Uterus (tissue), 4 donors: ENCODE results near the gene SGPP2. TPM values are rescaled to one million over a fixed set of nuclear protein-coding genes. Genes with fewer than 3 reads are reported as not detected.

Source experiments
- DNase-seq, 2 donors: peaks; one replicate each; pipeline ENCODE4 v3.0.0-alpha.2; 2019 to 2020
- H3K27ac ChIP-seq, 2 donors: fragments of 200-600 bp; sonication (generic); 1 replicate in 1 of 2; 2 replicates in 1 of 2; pipeline ENCODE4 v1.5.1; 2016 to 2018
- H3K27me3 ChIP-seq, 2 donors: fragments of 200-600 bp; sonication (generic); one replicate each; pipeline ENCODE4 v1.5.1; 2018 to 2019; ENCODE audit warnings: control low read depth in 1 of 2
- H3K36me3 ChIP-seq, 2 donors: fragments of 200-600 bp; sonication (generic); one replicate each; pipeline ENCODE4 v1.5.1; 2019; ENCODE audit warnings: control low read depth in 1 of 2
- H3K4me1 ChIP-seq, 2 donors: fragments of 200-600 bp; sonication (generic); one replicate each; pipeline ENCODE4 v1.5.1; 2018 to 2019; ENCODE audit warnings: control low read depth in 1 of 2
- H3K4me3 ChIP-seq, 2 donors: fragments of 200-600 bp; sonication (generic); 1 replicate in 1 of 2; 2 replicates in 1 of 2; pipeline ENCODE4 v1.5.1; 2018 to 2019; ENCODE audit warnings: mild to moderate bottlenecking in 1 of 2
- H3K9me3 ChIP-seq, 2 donors: fragments of 200-600 bp; sonication (generic); one replicate each; pipeline ENCODE4 v1.5.1; 2019; ENCODE audit warnings: control low read depth in 1 of 2
- CTCF ChIP-seq, 4 experiments: fragments of 200-600 bp in 2 of 4; fragments of 450-650 bp in 2 of 4; sonication (generic) in 2 of 4; IDR thresholded peaks; one replicate each; pipeline ENCODE4 v1.5.1; 2016 to 2019; ENCODE audit warnings: antibody characterized with exemption in 4 of 4, mild to moderate bottlenecking in 2 of 4, moderate library complexity in 1 of 4
- POLR2A ChIP-seq, 2 donors: fragments of 450-650 bp; IDR thresholded peaks; one replicate each; pipeline ENCODE4 v1.6.1; 2016; ENCODE audit warnings: antibody characterized with exemption in 2 of 2, mild to moderate bottlenecking in 1 of 2, moderate library complexity in 1 of 2
- intact Hi-C: fragments of 100-400 bp; cut with DNase I; formaldehyde crosslinking; loops from one replicate; pipeline ENCODE4 v1.15.1; 2023; ENCODE audit warnings: low total_unique reads
- total RNA-seq, 4 donors: library from RNA; depleted of rRNA in 3 of 4; stranded (reverse); fragments of >200 nt in 3 of 4; gene quantifications; one replicate each; pipeline versions ENCODE4 v1.1.0 to v1.2.4, GENCODE V29; 2014 to 2023
- donor health status: DM: yes; HTN: yes; CAD: no.

The SGPP2 gene
- total RNA-seq, 4 donors from 2014 or later, result under 0.01 to 8.6 (median 4.2) TPM; not detected in 1

DNA sequence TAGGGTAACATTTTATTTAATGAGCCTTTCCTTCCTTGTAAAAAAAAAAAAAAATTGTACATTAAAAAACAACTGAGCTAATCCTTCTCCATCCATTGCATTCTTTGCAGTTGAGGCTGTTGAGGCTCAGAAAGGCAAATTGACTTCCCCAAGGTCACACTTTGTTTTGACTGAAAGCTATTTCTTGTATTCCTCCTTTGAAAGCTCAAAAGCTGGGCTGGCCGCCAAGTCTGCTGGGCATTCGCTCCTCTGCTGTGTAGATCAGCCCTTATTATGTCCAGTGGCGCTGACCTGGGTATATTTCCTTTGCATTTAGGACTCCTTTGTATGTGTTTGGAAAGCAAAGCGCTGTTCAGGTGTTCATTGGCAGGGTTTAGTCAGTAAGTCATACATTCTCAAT is 44.0 kb downstream of the SGPP2 start:
- no peaks in the 10 kb centered on the region for H3K4me1 ChIP-seq
- DNase-seq, result no peak
- no peaks in the 10 kb centered on the region for H3K9me3 ChIP-seq
- no peak overlapping the region for H3K27ac ChIP-seq
- intact Hi-C loops, result no loop called here
- no peaks in the 10 kb centered on the region for H3K36me3 ChIP-seq
- H3K4me3 ChIP-seq, result no peak overlapping the region
- no peaks in the 10 kb centered on the region for H3K27me3 ChIP-seq
- TF ChIP-seq CTCF (IDR thresholded peaks at IDR 0.05), result no peak

- Histone ChIP-seq H3K36me3 (no peaks in the 10 kb centered on the region), H3K4me3 (no peak overlapping the region), H3K4me1 (no peaks in the 10 kb centered on the region), H3K27ac (no peak overlapping the region), H3K9me3 (no peaks in the 10 kb centered on the region), H3K27me3 (no peaks in the 10 kb centered on the region)
- no peak for TF ChIP-seq POLR2A (IDR thresholded peaks at IDR 0.05)
- TF ChIP-seq CTCF (IDR thresholded peaks at IDR 0.05), result no peak
- no peak for DNase-seq
- intact Hi-C loops, result no loop called here
These were observed 46.6 kb downstream of the SGPP2 start for GRCh38 chr2:222470802-222471468.

DNA sequence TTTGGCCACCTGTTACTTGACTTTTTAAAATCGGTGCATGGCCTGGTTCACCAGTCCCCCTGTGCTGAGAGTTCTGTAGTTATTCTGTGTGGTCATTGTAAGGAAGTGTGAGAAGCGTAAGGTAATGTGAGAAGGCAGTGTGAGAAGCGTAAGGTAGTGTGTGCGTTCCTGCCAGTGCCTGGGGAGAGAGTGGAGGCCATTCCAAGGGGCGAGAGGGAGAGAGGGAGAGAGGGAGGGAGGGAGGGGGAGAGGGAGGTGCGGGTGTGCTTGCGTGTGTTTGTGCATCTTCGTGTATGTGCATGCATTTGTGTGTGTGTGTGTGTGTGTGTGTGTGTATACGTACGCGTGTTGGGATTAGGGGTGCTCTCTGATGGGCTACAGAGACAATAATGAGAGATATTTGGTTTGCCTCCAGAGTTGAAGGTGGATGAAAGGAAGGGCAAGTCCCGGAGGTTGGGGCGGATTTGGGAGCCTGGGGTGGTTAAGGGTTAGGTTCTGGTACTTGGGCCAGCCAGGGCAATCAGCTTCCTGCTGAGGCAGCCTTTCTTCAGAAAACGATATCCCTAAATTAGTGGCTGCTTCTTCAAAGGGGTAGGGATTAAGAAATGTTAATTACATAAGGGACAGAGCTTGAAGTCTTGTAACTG is 53.7 kb downstream of the SGPP2 start:
- Histone ChIP-seq H3K9me3 (no peaks in the 10 kb centered on the region), H3K4me1 (no peaks in the 10 kb centered on the region), H3K4me3 (no peak overlapping the region), H3K36me3 (no peaks in the 10 kb centered on the region), H3K27me3 (no peaks in the 10 kb centered on the region), H3K27ac (no peak overlapping the region)
- no peak for DNase-seq
- TF ChIP-seq CTCF (IDR thresholded peaks at IDR 0.05) (no peak), POLR2A (IDR thresholded peaks at IDR 0.05) (no peak)
- intact Hi-C loops, result no loop called here

GRCh38 chr2:222479859-222480258 is 55.5 kb downstream of the SGPP2 start:
- no peaks in the 10 kb centered on the region for H3K36me3 ChIP-seq
- no peaks in the 10 kb centered on the region for H3K4me1 ChIP-seq
- H3K9me3 ChIP-seq, result no peaks in the 10 kb centered on the region
- H3K27me3 ChIP-seq, result no peaks in the 10 kb centered on the region
- H3K27ac ChIP-seq, result no peak overlapping the region
- intact Hi-C loops, result no loop called here
- no peak for DNase-seq
- no peak for TF ChIP-seq CTCF (IDR thresholded peaks at IDR 0.05)
- no peak for TF ChIP-seq POLR2A (IDR thresholded peaks at IDR 0.05)
- no peak overlapping the region for H3K4me3 ChIP-seq

GRCh38 chr2:222480497-222480896 is 56.2 kb downstream of the SGPP2 start:
- Histone ChIP-seq H3K36me3 (no peaks in the 10 kb centered on the region), H3K27ac (no peak overlapping the region), H3K4me3 (no peak overlapping the region), H3K4me1 (no peaks in the 10 kb centered on the region), H3K27me3 (no peaks in the 10 kb centered on the region), H3K9me3 (no peaks in the 10 kb centered on the region)
- DNase-seq, result no peak
- intact Hi-C loops, result no loop called here
- TF ChIP-seq CTCF (IDR thresholded peaks at IDR 0.05) (no peak), POLR2A (IDR thresholded peaks at IDR 0.05) (no peak)
